A172 (cell line): ENCODE measurements around the gene SPTY2D1. TPM values are rescaled to one million over a fixed set of nuclear protein-coding genes. Genes with fewer than 3 reads are reported as not detected.

Experiments
- DNase-seq: peaks from one replicate; pipeline ENCODE4 v3.0.0-alpha.2; 2015; ENCODE audit warnings: low spot score
- total RNA-seq: library from RNA; depleted of rRNA; stranded (reverse); fragments of >200 nt; shearing (Covaris generic); gene quantifications from 2 replicates; pipeline ENCODE4 v1.2.3, GENCODE V29; 2014; rRNA removed

The SPTY2D1 gene
- total RNA-seq, 1 experiment from 2014 or later = 26.3 TPM

GRCh38 chr11:18564149-18564548 lies 70.0 kb downstream of the SPTY2D1 start:
- DNase-seq = no peak

- no peak for DNase-seq
Measured at GRCh38 chr11:18563090-18563730, 70.9 kb downstream of the SPTY2D1 start.

Other genes with a start within 250 kb of the SPTY2D1 start
- gene LDHA, start 239.8 kb downstream of the SPTY2D1 start, total RNA-seq = 872 and 1,087 TPM in 2 replicates
- gene LDHC, start 222.0 kb downstream of the SPTY2D1 start, total RNA-seq = 0.64 and 2.9 TPM in 2 replicates
- not detected in 2 replicates for gene LDHAL6A, start 178.5 kb downstream of the SPTY2D1 start, total RNA-seq
- gene TSG101, start 107.4 kb downstream of the SPTY2D1 start, total RNA-seq = 88.0 and 195 TPM in 2 replicates
- gene UEVLD, start 45.6 kb downstream of the SPTY2D1 start, total RNA-seq = 52.6 and 61.7 TPM in 2 replicates
- gene MISFA, start 34.6 kb downstream of the SPTY2D1 start, total RNA-seq = 8.2 and 9.0 TPM in 2 replicates
- gene TMEM86A, start 64.4 kb upstream of the SPTY2D1 start, total RNA-seq = 1.7 and 2.8 TPM in 2 replicates
- gene IGSF22, start 91.8 kb upstream of the SPTY2D1 start, total RNA-seq = not detected in 2 replicates
- gene PTPN5, start 157.5 kb upstream of the SPTY2D1 start, total RNA-seq = not detected in 2 replicates